GM12864 (cell line): ENCODE measurements around the gene KIAA0930.

ENCODE experiments used
- DNase-seq: peaks from one replicate; pipeline ENCODE4 v3.0.0-alpha.2; 2011; ENCODE audit warnings: low read depth
- H3K4me3 ChIP-seq: 2 replicates; pipeline ENCODE4 v1.5.1; 2011; ENCODE audit warnings: mild to moderate bottlenecking, low read depth, low read length, control low read depth
- CTCF ChIP-seq: IDR thresholded peaks from 2 replicates; pipeline ENCODE4 v1.5.1; 2011; ENCODE audit warnings: low read depth, mild to moderate bottlenecking, moderate library complexity, low read length, control low read depth, inconsistent platforms; ENCODE audit errors: missing control alignments

KIAA0930 gene

GRCh38 chr22:45200230-45200629 is 40.5 kb downstream of the KIAA0930 start:
- no peak overlapping the region for H3K4me3 ChIP-seq
- DNase-seq, result no peak
- TF ChIP-seq CTCF, result no peak

GRCh38 chr22:45199723-45200122 is 41.0 kb downstream of the KIAA0930 start:
- DNase-seq, result no peak
- H3K4me3 ChIP-seq, result no peak overlapping the region
- TF ChIP-seq CTCF, result no peak

- no peak for DNase-seq
- TF ChIP-seq CTCF, result no peak
- no peak overlapping the region for H3K4me3 ChIP-seq
These were observed 42.3 kb downstream of the KIAA0930 start for GRCh38 chr22:45198463-45198795.

- no peak for TF ChIP-seq CTCF
- no peak overlapping the region for H3K4me3 ChIP-seq
- DNase-seq, result no peak
These were observed 42.9 kb downstream of the KIAA0930 start for GRCh38 chr22:45197606-45198462.

DNA sequence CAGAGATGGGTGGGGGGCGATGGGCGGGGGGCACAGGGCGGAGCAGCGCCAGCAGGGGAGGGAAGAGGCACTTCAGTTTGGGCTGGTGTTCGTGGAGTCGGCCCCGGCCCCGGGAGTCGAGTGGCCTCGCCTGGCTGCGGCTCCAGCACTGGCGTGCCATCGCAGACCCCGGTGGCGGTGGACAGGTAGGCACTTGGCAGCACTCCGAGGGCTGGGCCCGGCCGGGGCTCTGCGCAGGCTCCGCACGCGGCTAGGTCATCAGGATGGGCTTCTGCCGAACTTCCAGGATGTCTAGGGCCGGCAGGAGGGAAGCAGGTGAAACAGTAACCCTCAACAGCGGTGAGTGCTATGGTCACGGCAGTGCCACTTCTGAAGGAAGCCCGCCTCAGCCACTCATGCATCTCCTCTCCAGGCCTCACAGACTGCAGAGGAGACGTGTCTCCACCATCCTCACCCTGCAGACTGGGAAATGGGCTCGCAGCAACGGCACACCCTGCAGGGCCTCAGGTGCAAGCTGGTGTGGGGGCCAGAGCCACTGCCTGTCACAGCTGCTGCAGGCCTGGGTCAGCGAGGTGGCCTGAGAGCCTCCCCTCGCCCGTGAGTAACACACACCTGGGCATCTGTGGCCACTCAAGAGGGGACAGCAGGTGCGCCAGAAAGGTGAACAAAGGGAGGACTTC is 43.6 kb downstream of the KIAA0930 start:
- TF ChIP-seq CTCF, result no peak
- H3K4me3 ChIP-seq, result no peak overlapping the region
- DNase-seq, result no peak

- TF ChIP-seq CTCF, result no peak
These were observed 44.4 kb downstream of the KIAA0930 start for GRCh38 chr22:45196308-45196707.

More at GRCh38 chr22:45196308-45196707, 44.4 kb downstream of the KIAA0930 start:
- no peak for DNase-seq
- no peak overlapping the region for H3K4me3 ChIP-seq
